GM13976 (cell line): ENCODE measurements around the gene MEA1.
"Not testable (repeated sequence)": the region's sequence is repeated elsewhere in the genome, so short reads cannot be mapped to it uniquely, and the experiment has no call there.

Source experiments
- DNase-seq: peaks from one replicate; pipeline ENCODE4 v3.0.0; 2012; ENCODE audit warnings: low spot score
- in situ Hi-C: fragments of 300-500 bp; cut with MboI; formaldehyde crosslinking; loops from one replicate; pipeline ENCODE4 v1.12.0; 2022; ENCODE audit warnings: low sequenced_read_pairs, mixed read lengths, inconsistent platforms; ENCODE audit not compliant: unreplicated experiment
- TF ChIP-seq, protein P1 (sequence below): IDR thresholded peaks from 2 replicates; pipeline ENCODE4 v1.5.1; 2012; ENCODE audit warnings: borderline replicate concordance, mild to moderate bottlenecking; ENCODE audit not compliant: insufficient read depth; ENCODE audit errors: extremely low read depth, missing control alignments, control extremely low read depth

Gene MEA1

DNA sequence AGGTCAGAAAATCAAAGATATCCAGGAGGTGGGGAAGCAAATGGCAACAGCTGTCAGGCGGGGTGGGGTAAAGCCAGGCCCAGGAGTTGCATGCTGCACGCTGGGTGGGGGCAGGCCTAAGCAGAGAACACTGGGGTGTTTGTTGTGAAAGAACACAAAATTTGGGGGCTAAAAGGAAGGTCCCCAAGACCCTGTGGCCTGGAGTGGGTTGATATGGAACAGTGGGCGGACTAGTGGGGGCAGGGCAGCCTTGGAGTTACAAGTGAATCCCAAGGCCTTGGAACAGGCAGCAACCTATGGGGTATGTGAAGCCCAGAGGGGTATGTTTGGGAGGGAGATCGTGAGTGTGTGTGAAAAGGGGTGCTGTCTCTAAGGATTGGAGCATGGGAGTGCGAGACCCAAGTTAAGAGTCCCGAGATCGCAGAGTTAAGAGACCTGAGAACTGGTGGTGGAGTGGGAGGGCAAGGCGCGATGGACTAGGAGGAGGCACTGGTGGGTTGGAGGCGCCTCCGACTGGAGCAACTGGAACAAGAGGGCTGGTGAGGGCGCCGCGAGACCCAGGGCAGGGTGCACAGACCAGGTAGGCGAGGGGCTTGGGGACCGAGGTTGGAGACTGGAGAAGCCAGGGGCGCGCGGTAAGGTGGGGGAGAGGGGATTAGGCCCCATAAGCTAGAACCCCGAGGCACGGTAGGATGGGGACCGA, 39.2 kb upstream of the MEA1 start:
- in situ Hi-C loops, result no loop called here
- TF ChIP-seq, protein P1, sequence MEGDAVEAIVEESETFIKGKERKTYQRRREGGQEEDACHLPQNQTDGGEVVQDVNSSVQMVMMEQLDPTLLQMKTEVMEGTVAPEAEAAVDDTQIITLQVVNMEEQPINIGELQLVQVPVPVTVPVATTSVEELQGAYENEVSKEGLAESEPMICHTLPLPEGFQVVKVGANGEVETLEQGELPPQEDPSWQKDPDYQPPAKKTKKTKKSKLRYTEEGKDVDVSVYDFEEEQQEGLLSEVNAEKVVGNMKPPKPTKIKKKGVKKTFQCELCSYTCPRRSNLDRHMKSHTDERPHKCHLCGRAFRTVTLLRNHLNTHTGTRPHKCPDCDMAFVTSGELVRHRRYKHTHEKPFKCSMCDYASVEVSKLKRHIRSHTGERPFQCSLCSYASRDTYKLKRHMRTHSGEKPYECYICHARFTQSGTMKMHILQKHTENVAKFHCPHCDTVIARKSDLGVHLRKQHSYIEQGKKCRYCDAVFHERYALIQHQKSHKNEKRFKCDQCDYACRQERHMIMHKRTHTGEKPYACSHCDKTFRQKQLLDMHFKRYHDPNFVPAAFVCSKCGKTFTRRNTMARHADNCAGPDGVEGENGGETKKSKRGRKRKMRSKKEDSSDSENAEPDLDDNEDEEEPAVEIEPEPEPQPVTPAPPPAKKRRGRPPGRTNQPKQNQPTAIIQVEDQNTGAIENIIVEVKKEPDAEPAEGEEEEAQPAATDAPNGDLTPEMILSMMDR, result no peak
- DNase-seq, result peak; percentile 64

DNA sequence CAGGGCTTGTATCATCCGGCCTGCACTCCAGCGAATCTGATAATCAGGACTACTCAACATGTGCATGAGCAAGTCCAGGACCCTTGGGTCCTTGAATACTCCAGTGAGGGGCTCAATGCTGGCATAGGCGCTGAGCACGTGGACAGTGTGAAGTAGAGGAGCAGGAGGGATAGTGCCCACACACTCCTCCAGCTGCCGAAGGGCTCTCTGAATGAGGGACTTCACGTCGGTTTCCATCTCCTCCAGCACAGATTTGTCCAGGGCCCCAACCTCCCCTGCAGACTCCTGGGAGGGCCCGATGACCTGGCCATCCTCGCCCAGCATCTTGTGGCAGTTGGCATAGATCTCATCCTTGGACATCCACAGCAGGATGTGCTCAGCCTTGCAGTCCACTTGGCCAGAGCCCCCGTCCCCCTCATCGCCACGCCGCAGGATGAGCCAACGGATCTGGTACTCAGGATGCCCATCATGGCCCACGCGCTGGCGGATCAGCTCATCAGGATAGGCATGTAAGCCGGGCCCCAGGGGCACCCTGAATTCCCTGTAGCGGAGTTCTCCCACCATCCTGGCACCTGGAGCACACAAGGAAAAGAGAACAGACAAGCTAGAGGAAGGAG, 38.6 kb upstream of the MEA1 start:
- in situ Hi-C loops, result no loop called here

DNA sequence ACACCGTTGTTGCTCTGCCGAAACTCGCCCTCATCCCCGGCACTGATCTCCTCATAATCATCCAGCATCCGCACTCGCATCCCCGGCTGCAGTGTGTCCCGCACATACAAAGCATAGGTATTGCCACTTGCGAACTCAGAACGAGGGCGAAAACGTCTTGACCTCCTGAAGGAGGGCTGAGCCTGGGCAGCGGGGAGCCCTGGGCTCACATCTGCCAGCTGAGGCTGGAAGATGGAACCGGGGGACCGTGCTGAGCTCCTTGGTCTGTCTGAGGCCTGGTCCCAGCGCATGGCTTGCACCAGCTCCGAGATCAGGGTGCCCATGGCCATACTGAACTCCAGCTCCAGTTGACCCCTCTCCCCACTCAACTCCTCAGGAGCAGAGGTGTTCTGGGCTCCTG, 37.2 kb upstream of the MEA1 start:
- in situ Hi-C loops, result no loop called here
- DNase-seq, result no peak
- TF ChIP-seq, protein P1, result no peak

More for the DNA sequence above, 38.6 kb upstream of the MEA1 start:
- no peak for DNase-seq
- TF ChIP-seq, protein P1, result no peak

DNA sequence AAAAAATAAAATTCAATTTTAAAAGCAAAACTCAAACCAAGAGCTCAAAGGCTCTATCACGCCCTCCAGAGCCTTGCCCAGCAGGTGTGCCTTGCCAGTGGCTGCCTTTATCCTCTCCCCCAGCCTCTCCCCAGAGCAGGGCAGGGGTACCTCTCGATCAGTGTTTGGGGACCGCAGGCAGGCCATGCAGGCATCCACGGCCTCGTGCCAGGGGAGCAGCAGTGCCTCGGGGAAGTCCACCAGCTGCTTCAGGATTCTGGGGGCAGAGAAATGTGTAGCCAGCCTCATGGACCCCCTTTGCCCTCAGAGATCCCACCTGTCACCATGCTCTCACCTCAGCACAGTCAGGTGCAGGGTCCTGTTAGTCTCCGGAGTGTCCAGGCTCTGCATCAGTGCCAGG, 34.3 kb upstream of the MEA1 start:
- no peak for DNase-seq
- TF ChIP-seq, protein P1, result no peak
- in situ Hi-C loops, result no loop called here

DNA sequence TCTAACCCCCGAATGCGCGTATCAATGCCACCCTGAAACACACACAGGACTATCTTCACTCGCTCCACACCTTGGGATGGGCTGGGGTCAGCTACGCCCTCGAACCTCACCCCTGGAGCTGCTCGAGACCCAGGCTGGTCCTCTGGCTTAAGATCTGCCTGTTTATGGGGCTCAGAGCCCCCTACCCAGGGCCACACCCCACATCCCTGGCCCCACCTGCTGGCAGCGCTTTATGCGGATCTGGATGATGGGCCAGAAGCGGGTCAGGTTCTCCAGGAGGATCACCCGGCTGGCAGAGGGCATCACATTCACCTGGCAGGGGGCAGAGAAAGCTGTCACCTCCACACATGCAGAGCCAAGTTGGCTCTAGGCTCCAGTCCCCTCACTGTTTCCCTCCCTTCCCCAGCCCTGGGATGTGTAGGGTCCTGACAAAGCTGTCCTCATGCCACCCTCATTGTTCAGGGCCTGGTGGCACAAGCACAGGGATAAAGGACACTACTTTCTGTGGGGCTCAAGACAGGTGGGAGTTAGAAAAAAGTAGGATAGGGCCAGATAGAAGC, 31.7 kb upstream of the MEA1 start:
- TF ChIP-seq, protein P1, result no peak
- in situ Hi-C loops, result no loop called here
- no peak for DNase-seq

DNA sequence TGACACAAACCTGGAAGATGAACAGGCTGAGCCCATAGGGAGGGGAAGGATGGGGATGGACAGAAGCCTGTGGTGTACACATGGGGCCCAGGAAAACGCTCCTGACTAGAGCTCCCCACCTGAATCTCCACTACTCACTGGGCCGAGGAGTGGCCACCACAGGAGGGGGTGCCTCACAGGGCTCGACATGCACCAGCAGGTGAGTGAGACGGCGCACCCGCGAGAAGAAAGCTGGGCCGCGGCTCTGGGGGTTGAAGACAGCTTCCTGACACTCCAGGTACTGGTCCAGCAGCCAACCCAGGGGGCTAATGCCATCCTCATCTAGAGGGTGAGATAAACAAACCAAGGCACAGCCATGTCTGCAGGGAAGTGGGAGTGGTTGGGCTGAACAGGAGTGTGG, 29.6 kb upstream of the MEA1 start:
- TF ChIP-seq, protein P1, result no peak
- no peak for DNase-seq
- in situ Hi-C loops, result no loop called here

DNA sequence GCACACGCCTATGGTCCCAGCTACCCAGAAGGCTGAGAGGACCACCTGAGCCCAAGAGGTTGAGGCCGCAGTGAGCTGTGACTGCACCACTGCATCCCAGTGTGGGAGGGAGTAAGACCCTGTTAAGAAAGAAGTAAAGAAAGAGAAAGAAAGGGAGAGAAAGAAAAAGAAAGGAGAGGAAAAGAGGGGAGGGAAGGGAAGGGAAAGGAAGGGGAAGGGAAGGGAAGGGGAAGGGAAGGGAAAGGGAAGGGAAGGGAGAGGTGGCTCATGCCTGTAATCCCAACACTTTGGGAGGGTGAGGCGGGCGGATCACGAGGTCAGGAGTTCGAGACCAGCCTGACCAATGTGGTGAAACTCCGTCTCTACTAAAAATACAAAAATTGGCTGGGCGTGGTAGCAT, 27.7 kb upstream of the MEA1 start:
- DNase-seq, in situ Hi-C loops: not testable (repeated sequence)
